GM12892 (cell line): Measurements from ENCODE around the gene ATP6V1A.

Experiments
- POLR2A ChIP-seq: IDR thresholded peaks from 2 replicates; pipeline ENCODE4 v1.6.1; 2011; ENCODE audit warnings: low read depth, low read length, control low read depth
- POLR2AphosphoS5 ChIP-seq: IDR thresholded peaks from 2 replicates; pipeline ENCODE4 v1.6.1; 2011; ENCODE audit warnings: low read depth, low read length, control low read depth
- TAF1 ChIP-seq: IDR thresholded peaks from 2 replicates; pipeline ENCODE4 v1.6.1; 2011; ENCODE audit warnings: low read depth, mild to moderate bottlenecking, control low read depth, low read length, borderline replicate concordance

- no peak for TF ChIP-seq POLR2AphosphoS5
- no peak for TF ChIP-seq POLR2A
- no peak for TF ChIP-seq TAF1
Observed at GRCh38 chr3:113736548-113737089, 10.2 kb upstream of the ATP6V1A start.
